Fibroblast of pulmonary artery (primary cell): Measurements from ENCODE around the gene NEDD1.

Experiments used
- DNase-seq: peaks from one replicate; pipeline ENCODE4 v3.0.0-alpha.2; 2010; ENCODE audit warnings: low read depth
- H3K4me3 ChIP-seq: replicated peaks from 2 replicates; pipeline ENCODE4 v1.5.1; 2011; ENCODE audit warnings: low read depth, mild to moderate bottlenecking, control low read depth, low read length, moderate library complexity
- CTCF ChIP-seq: IDR thresholded peaks from 2 replicates; pipeline ENCODE4 v1.5.1; 2011; ENCODE audit warnings: mild to moderate bottlenecking, control low read depth, low read length, inconsistent platforms; ENCODE audit errors: missing control alignments

The NEDD1 gene

GRCh38 chr12:96892104-96892503 lies 15.0 kb upstream of the NEDD1 start:
- DNase-seq, result no peak
- TF ChIP-seq CTCF, result no peak
- H3K4me3 ChIP-seq, result no peak overlapping the region

- no peak for DNase-seq
- TF ChIP-seq CTCF, result no peak
- H3K4me3 ChIP-seq, result no peak overlapping the region
Observed at GRCh38 chr12:96897421-96897820, 9.6 kb upstream of the NEDD1 start.

- no peak overlapping the region for H3K4me3 ChIP-seq
- no peak for DNase-seq
- no peak for TF ChIP-seq CTCF
Observed at GRCh38 chr12:96901175-96901574, 5.9 kb upstream of the NEDD1 start.

- no peak for DNase-seq
- H3K4me3 ChIP-seq, result no peak overlapping the region
- no peak for TF ChIP-seq CTCF
Observed at GRCh38 chr12:96902076-96902475, 5.0 kb upstream of the NEDD1 start.

GRCh38 chr12:96906498-96906848 lies 584 bp upstream of the NEDD1 start:
- DNase-seq, result no peak
- TF ChIP-seq CTCF, result no peak
- peak overlapping the region; percentile 87 for H3K4me3 ChIP-seq

GRCh38 chr12:96907671-96908422 lies 790 bp downstream of the NEDD1 start:
- no peak for TF ChIP-seq CTCF
- H3K4me3 ChIP-seq, result peak overlapping the region; percentile 87
- DNase-seq, result peak; percentile 22

- TF ChIP-seq CTCF, result no peak
Observed at GRCh38 chr12:96908423-96908675, 1.3 kb downstream of the NEDD1 start.

More at GRCh38 chr12:96908423-96908675, 1.3 kb downstream of the NEDD1 start:
- no peak for DNase-seq
- no peak overlapping the region for H3K4me3 ChIP-seq
